HEK293T (cell line): ENCODE measurements around the gene UBXN10.

Experiments
- ARNT ChIP-seq: fragments of 450-650 bp; IDR thresholded peaks from 2 replicates; pipeline ENCODE4 v1.6.1; 2017; ENCODE audit warnings: mild to moderate bottlenecking
- BHLHE40 ChIP-seq: fragments of 450-650 bp; IDR thresholded peaks from 2 replicates; pipeline ENCODE4 v1.6.1; 2016; ENCODE audit warnings: mild to moderate bottlenecking, moderate library complexity, borderline replicate concordance
- HDGF ChIP-seq: fragments of 450-650 bp; IDR thresholded peaks from 2 replicates; pipeline ENCODE4 v1.6.1; 2017; ENCODE audit warnings: antibody characterized with exemption, borderline replicate concordance
- L3MBTL2 ChIP-seq: fragments of 450-650 bp; conservative IDR thresholded peaks from 2 replicates; pipeline ENCODE4 v1.6.1; 2016; ENCODE audit warnings: mild to moderate bottlenecking
- NFRKB ChIP-seq: fragments of 450-650 bp; IDR thresholded peaks from 2 replicates; pipeline ENCODE4 v1.6.1; 2016; ENCODE audit warnings: mild to moderate bottlenecking, moderate library complexity
- SP1 ChIP-seq: fragments of 450-650 bp; IDR thresholded peaks from 2 replicates; pipeline ENCODE4 v1.6.1; 2017
- SUZ12 ChIP-seq: fragments of 450-650 bp; IDR thresholded peaks from 2 replicates; pipeline ENCODE4 v1.6.1; 2016; ENCODE audit warnings: mild to moderate bottlenecking
- TARDBP ChIP-seq: fragments of 450-650 bp; IDR thresholded peaks from 2 replicates; pipeline ENCODE4 v1.6.1; 2016
- ZNF384 ChIP-seq: fragments of 450-650 bp; IDR thresholded peaks from 2 replicates; pipeline ENCODE4 v1.6.1; 2016

GRCh38 chr1:20152599-20152930 is 33.3 kb upstream of the UBXN10 start:
- TF ChIP-seq HDGF (no peak), ZNF384 (no peak), BHLHE40 (no peak), L3MBTL2 (no peak), NFRKB (no peak), ARNT (no peak), TARDBP (no peak), SP1 (no peak), SUZ12 (no peak)
